ENCODE measurements around the gene KCNJ6. TPM values are rescaled to one million over a fixed set of nuclear protein-coding genes. Genes with fewer than 3 reads are reported as not detected.
A peak's percentile ranks its signal among the peaks of the same experiment; 100 is the strongest.

KCNJ6 gene
- total RNA-seq, 1 donor from 2014 or later: 4.4 TPM

DNA sequence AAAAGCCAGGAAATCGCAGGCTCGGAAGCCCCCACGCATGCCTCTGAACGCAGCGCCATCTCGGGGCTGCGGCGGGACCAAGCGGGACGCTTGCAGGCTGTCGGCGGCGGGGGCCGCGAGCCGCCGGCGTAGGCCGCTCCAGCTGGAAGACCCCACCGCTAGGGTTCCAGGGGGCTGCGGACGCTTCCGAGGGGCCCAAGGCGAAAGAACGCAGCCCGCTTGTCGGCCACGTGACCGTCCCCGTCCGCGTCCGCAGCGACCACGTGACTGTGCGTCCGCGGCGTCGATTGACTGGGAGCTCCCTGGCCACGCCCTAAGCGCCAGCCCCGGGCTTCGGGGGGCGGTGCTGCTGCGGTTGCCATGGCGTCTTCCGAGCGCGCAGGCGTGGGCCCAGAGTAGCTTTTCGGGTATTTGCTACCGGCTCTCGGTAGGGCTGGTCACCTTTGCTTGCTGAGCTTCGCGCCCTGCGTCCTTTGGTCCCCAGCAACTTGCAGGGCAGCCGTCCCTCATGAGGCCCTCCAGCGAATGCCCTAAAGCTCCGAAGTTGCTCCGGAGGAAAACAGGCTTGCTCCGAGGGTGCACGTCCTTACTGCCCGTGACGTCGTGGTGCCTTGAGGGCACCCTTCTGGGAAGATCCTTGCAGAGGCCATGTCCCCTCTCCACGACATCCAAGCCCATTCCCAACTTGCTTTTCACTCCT is 352.5 kb downstream of the KCNJ6 start:
- no peak for DNase-seq (ENCODE audit: low spot score)
- Mint-ChIP-seq H3K4me1 (ENCODE audit: low read depth) (peaks cover 16% of the 10 kb centered on the region), H3K27ac (ENCODE audit: unreplicated experiment) (peak overlapping the region; percentile 96), H3K9me3 (ENCODE audit: low read depth) (peaks cover 1% of the 10 kb centered on the region), H3K36me3 (ENCODE audit: low read depth) (no peaks in the 10 kb centered on the region), H3K4me3 (ENCODE audit: unreplicated experiment) (peak overlapping the region; percentile 55), H3K27me3 (ENCODE audit: low read depth) (no peaks in the 10 kb centered on the region)
- TF ChIP-seq CTCF (IDR thresholded peaks at IDR 0.05): no peak

GRCh38 chr21:37562920-37563640 is 353.2 kb downstream of the KCNJ6 start:
- Mint-ChIP-seq H3K27me3 (ENCODE audit: low read depth) (no peaks in the 10 kb centered on the region), H3K27ac (ENCODE audit: unreplicated experiment) (peak overlapping the region; percentile 45), H3K36me3 (ENCODE audit: low read depth) (no peaks in the 10 kb centered on the region), H3K4me3 (ENCODE audit: unreplicated experiment) (no peak overlapping the region), H3K4me1 (ENCODE audit: low read depth) (peaks cover 16% of the 10 kb centered on the region), H3K9me3 (ENCODE audit: low read depth) (peaks cover 6% of the 10 kb centered on the region)
- DNase-seq (ENCODE audit: low spot score): no peak
- no peak for TF ChIP-seq CTCF (IDR thresholded peaks at IDR 0.05)

DNA sequence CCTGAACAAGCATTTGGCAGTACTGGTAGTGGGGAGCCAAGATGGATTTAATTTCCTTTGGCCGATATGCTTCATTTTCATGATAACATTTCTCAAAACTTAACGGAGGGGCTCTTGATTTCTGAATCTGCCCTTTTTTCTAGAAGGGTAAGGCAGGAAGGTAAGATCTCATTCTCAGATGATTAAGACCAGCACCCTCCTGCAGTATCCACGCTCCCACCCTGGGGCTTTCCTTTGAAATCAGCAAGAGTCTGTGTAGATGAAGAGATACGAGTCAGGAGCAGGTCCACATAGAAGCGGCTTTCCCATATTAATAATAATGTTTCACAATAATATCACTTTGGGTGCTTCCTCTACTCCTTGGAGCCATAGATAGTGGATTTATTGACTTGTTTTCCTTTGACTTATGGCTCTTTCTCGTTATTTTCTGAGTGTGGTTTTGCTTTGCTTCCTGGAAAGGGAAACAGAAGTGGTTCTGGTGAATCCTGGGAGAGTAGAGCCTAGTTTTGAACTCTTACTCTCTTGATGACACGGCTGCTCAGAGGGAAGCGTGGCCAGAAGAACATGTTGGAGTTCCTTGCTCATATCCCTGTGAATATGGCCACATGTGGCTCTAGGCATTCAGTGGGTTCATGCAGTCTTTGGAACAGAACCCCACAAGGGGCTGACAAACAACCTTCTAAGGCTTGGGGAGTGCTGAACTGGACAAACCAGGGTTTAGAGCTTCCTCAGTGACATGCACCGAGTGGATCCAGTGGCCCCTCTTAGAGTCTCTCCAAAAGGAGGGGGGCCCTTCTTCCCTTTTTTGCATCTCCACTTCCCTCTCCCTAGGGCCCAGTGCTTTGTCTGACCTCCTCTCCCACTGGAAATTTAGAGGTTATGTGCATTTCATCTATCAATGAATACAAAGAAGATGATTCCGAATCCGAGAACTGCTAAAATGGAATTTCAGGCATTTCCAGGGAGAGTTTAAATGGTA is 354.0 kb downstream of the KCNJ6 start:
- no peaks in the 10 kb centered on the region for H3K27me3 Mint-ChIP-seq (ENCODE audit: low read depth)
- H3K9me3 Mint-ChIP-seq (ENCODE audit: low read depth): peaks cover 6% of the 10 kb centered on the region
- H3K4me3 Mint-ChIP-seq (ENCODE audit: unreplicated experiment): no peak overlapping the region
- TF ChIP-seq CTCF (IDR thresholded peaks at IDR 0.05): no peak
- peaks cover 16% of the 10 kb centered on the region for H3K4me1 Mint-ChIP-seq (ENCODE audit: low read depth)
- DNase-seq (ENCODE audit: low spot score): no peak
- no peaks in the 10 kb centered on the region for H3K36me3 Mint-ChIP-seq (ENCODE audit: low read depth)
- no peak overlapping the region for H3K27ac Mint-ChIP-seq (ENCODE audit: unreplicated experiment)

GRCh38 chr21:37561506-37561905 is 354.8 kb downstream of the KCNJ6 start:
- no peak for DNase-seq (ENCODE audit: low spot score)
- H3K27me3 Mint-ChIP-seq (ENCODE audit: low read depth): no peaks in the 10 kb centered on the region
- H3K9me3 Mint-ChIP-seq (ENCODE audit: low read depth): peaks cover 6% of the 10 kb centered on the region

More at GRCh38 chr21:37561506-37561905, 354.8 kb downstream of the KCNJ6 start:
- no peak for TF ChIP-seq CTCF (IDR thresholded peaks at IDR 0.05)
- Mint-ChIP-seq H3K27ac (ENCODE audit: unreplicated experiment) (no peak overlapping the region), H3K36me3 (ENCODE audit: low read depth) (no peaks in the 10 kb centered on the region), H3K4me1 (ENCODE audit: low read depth) (peaks cover 16% of the 10 kb centered on the region), H3K4me3 (ENCODE audit: unreplicated experiment) (no peak overlapping the region)

Measured in chondrocyte (in vitro differentiated cells).